ENCODE results near the gene CEP112. TPM values are rescaled to one million over a fixed set of nuclear protein-coding genes. Genes with fewer than 3 reads are reported as not detected.
"Not testable (repeated sequence)": the region's sequence is repeated elsewhere in the genome, so short reads cannot be mapped to it uniquely, and the experiment has no call there.

The CEP112 gene
- total RNA-seq, 1 donor from 2014 or later, result 8.5 TPM

DNA sequence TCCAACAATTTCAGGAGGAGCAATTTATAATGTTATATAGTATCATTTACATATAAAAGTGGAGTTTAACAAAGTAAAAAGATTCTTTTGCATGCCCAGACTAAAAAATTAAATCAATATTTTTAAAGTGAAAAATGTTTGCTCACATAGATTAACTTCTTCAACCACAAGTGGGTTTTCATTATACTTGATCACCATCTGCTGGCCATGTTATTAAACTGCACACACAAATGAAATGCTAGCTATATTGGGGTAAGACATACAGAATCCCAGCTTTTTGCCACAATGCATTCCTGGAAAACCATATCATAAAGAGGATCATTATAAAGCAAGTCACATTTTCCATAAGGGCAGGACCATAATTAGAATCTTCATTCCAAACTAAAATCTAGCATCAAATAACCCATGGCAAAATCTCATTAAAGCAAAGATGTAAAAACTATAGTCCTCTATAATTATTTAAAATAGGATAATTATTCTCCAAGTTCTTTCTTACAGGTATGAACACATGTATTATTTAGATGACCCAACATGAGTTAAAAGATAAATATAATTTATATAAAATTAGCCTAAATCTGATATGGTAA, 26.3 kb downstream of the CEP112 start:
- peak; percentile 76 to 81 for DNase-seq (ENCODE audit: low read depth in 2 of 2)

DNA sequence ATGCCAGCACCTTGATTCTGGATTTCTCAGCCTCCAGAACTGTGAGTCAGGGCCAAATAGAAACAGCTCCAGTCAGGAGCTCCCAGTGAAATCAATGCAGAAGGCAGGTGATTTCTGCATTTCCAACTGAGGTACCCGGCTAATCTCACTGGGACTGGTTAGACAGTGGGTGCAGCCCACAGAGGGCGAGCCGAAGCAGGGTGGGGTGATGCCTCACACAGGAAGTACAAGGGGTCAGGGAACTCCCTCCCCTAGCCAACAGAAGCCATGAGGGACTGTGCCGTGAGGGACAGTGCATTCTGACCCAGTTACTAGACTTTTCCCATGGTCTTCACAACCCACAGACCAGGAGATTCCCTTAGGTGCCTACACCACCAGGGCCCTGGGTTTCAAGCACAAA, 36.9 kb downstream of the CEP112 start:
- not testable (repeated sequence) for DNase-seq (ENCODE audit: low read depth in 2 of 2)

DNA sequence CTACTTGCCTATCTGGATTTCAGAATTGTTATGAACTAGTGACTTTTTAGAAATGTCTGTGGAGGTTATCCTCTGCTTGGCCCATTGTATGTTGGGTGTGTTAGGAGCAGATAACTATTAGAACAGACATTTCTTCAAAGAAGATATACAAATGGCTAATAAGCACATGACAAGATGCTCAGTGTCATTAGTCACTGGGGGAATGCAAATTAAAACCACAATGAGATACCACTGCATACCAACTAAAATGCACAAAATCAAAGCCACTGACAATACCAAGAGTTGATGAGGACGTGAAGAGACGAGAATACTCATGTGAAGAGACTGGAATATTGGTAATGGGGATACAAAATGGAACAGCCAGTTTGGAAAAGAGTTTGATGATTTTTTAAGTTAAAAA, 39.2 kb downstream of the CEP112 start:
- DNase-seq (ENCODE audit: low read depth in 2 of 2), result no peak

DNA sequence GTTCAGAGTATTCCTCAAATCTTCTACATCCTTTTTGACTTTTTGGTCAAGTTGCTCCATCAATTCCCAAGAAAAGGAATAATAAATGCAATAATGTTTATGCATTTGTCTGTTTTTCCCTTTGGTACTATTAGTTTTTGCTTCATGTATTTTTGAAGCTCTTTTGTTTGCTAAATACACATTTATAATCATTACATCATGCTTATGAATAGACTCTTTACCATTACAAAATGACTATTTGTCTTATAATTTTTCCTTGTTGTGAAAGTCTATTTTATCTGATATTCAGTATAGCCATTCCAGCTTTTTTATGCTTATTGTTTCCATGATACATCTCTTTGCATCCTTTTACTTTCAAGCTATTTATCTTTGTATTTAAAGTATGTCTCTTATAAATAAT, 41.2 kb downstream of the CEP112 start:
- no peak for DNase-seq (ENCODE audit: low read depth in 2 of 2)

DNA sequence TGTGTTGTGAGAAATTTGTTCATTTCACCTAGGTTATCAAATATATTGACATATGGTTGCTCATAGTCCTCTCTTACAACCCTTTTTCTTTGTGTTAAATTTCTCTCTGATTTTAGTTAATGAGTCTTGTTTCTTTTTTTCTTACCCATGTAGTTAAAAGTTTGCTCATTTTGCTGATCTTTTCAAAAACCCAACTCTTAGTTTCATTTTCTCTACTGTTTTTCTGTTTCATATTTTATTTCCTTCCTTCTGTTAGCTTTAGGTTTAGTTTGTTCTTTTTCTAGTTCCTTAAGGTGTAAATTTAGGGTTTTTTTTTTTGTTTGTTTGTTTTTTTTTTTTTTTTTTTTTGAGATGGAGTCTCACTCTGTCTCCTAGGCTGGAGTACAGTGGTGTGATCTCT, 42.4 kb downstream of the CEP112 start:
- no peak for DNase-seq (ENCODE audit: low read depth in 2 of 2)

DNA sequence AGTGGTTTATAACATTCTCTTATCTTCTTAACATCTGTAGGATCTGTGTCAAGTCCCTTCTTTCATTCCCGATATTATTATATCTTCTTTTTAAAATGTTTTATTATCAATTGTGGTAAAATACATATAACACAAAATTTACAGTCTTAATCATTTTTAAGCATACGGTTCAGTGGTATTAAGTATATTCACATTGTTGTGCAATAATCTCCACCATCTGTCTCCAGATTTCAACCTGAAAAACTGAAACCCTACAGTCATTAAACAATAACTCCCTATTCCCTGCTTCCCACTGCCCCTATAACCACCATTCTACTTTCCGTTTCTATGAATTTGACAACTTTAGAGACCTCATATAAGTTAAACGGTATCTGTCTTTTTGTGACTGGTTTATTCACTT, 45.5 kb downstream of the CEP112 start:
- DNase-seq (ENCODE audit: low read depth in 2 of 2), result no peak

DNA sequence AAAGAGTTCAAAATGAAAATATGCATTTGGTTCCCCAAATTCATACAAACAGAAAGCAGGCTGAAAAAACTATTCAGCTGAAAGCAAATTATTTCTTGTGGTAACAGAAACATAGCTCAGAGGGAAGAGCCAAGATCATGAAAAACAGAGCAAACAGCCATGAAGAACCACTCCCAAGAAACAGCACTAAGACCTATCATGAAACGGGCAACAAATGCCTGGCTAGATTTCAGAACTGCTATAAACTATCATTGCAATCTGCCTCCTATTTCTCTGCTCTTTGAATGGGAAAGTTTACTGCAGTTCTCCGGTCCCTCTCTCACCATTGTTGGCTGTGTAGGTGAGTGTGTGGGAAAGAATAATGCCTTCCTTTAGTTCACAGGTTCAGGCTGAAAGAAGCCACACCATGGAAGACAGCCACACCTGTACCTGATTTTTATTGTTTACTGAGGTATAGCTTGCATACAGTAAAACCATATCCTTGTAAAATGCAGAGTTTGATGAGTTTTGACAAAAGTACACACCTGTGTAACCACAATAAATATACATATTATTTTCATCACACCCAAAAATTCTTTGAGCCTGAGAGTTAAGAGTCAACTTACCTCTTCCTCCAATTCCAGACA, 48.2 kb downstream of the CEP112 start:
- DNase-seq (ENCODE audit: low read depth in 2 of 2), result no peak

DNA sequence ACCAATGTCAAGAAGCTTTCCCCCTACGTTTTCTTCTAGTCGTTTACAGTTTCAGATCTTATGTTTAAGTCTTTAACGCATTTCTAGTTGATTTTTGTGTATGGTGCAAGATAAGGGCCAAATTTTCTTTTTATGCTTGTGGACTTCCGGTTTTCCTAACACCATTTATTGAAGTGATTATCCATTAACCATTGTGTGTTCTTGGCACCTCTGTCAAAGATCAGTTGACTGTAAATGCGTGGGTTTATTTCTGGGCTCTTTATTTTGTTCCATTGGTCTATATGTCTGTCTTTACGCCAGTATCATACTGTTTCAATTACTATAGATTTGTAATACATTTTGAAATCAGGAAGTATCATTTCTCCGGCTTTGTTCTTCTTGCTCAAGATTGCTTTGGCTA, 49.5 kb downstream of the CEP112 start:
- no peak for DNase-seq (ENCODE audit: low read depth in 2 of 2)

DNA sequence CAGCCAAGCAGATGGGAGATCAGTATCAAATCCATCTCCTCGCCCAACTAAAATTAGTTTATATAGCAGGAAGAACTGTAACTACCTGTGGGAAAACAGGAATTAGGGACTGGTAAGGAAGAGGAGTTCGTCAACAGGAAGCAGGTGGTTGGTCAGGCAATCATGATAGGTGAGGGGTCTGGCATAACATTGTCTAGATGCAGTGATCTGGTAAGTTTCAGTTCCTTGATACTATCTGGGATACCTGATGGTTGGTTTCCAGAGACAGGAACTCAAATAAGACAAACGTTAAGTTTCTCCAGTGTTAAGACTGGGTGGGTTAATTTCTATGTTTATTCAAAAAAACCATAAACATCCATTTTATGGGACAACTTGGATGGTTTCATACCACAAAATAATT, 53.8 kb downstream of the CEP112 start:
- DNase-seq (ENCODE audit: low read depth in 2 of 2), result peak; percentile 3 to 14

DNA sequence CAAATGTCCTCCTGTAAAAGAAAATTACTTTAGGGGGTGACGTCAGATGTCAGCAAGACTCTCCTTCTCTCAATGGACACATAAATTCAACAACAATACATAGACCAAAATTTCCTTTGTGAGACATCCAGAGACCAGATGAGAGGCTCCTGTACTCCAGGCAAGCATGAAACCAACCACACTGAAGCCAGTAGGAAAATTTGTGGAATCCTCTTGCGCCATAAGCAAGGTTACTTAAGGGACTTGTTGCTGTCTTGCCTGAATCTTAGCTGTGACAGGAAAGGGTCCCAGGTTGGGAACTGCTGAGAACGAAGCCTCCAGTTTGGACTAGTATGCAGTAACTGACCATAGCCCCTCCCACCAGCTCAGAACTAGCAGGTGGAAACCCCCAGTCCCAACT, 56.0 kb downstream of the CEP112 start:
- no peak for DNase-seq (ENCODE audit: low read depth in 2 of 2)

DNA sequence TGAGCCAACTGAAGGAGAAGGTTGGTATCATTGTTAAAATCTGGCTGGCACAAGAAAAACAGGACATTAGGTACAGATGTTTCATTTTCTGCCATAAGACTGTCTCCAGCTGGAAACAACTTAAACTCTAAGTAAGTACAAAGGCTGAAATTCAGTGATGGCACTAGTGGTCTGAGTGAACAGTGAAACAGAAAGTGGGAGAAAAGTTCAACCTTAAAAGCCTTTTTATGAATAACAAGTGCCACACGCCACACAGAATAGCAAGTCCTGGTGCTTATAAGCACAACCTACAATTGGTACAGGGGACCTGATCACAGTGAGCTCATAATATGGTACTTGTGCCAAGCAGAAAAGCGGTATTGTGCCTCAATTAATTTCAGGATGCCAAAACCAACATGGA, 56.7 kb downstream of the CEP112 start:
- DNase-seq (ENCODE audit: low read depth in 2 of 2), result peak in 1 of 2 donors; percentile 42

DNA sequence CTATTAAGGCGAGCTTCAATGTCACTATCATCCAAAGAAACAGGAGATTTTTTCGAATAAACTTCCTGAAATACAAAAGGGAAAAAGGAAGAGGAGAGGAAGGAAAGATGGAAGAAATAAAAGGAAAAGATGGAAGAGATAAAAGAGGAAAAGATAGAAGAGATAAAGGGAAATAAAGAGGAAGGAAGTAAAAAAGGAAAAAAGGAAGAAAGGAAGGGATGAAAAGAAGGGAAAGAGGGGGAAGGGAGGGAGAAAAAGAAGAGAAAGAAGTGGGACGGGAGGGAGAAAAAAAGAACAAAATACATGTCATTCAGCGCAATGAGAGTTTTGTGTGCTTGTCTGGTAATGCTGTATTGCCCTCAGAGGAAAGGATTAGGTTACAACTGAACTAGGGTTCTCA, 62.2 kb downstream of the CEP112 start:
- DNase-seq (ENCODE audit: low read depth in 2 of 2), result no peak

DNA sequence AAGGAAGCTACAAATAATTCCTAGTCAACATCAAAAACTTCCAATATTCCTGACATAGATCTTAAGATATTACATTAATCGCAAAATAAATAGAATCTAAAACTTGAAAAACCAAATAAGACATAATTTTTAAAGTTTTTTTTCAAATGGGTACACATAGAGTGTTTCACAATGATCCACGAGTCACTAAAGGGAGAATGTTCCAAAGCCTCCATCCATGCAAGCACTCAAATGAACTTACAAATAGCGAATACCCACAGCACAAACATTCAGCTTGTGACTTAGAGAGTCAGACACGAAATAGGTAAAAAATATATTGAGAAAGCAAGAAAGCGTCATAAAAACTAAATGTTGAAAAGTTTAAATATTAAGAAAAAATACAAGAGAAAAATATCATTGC, 65.7 kb downstream of the CEP112 start:
- DNase-seq (ENCODE audit: low read depth in 2 of 2), result no peak

DNA sequence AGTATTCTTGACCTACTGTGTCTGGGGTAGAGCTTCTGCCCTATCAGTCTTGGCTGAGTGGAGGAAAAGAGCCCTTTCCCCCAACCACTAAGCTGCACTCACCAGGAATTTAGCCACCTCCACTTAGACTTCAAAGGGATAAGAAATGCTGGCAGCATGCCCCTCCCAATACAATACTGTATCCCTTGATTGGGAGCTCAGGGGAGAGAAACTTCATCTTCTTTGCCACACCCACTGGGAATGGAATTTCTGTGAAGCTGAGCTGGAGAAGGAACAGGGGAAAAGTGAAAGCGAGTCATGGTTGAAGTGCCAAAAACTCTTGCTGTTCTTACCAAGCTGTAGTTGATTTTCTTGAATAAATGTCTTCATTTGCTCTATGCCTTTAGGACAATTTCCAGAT, 68.8 kb downstream of the CEP112 start:
- DNase-seq (ENCODE audit: low read depth in 2 of 2), result peak in 1 of 2 donors; percentile 1

DNA sequence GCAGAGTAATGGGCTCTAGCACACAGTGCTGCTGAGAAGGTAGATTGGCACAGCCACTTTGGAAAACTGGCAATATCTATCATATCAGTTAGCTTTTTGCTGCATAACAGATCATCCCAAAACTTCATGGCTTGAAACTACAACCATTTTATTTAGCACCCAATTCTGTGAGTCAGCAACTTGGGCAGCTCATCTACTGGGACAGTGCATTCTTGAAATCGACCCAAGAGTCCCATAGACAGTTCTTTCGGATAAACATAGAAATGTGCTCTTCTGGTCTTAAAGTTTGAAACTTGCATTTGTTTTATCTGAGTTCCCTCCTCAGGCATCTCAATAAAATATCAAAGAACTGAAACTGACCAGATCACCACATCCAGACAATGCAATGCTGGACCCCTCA, 76.7 kb downstream of the CEP112 start:
- no peak for DNase-seq (ENCODE audit: low read depth in 2 of 2)

DNA sequence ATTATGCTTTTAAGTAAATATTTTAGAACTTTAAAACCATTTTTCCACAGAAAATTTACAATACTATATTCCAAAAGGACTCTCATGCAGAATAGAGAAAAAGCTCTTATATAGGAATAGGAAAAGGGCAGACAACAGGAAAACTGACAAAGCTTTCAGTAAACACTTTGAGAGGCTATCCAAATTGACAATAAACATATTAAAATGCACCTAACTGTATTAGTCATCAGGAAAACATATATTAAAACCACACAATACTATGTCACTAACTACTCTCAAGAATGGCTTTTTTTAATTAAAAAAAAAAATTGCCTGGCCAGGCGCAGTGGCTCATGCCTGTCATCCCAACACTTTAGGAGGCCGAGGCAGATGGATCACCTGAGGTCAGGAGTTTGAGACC, 77.3 kb downstream of the CEP112 start:
- DNase-seq (ENCODE audit: low read depth in 2 of 2), result no peak

DNA sequence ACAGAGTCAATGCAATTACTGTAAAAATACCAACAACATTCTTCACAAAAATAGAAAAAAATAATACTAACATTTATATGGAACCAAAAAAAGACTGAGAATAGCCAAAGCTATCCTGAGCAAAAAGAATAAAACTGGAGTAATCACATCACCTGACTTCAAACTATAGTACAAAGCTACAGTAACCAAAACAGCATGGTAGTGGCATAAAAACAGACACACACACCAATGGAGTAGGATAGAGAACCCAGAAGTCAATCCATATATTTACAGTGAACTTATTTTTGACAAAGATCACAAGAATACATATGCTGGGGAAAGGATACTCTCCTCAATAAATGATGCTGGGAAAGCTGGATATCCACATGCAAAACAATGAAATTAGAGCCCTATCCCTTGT, 84.2 kb downstream of the CEP112 start:
- DNase-seq (ENCODE audit: low read depth in 2 of 2), result no peak

DNA sequence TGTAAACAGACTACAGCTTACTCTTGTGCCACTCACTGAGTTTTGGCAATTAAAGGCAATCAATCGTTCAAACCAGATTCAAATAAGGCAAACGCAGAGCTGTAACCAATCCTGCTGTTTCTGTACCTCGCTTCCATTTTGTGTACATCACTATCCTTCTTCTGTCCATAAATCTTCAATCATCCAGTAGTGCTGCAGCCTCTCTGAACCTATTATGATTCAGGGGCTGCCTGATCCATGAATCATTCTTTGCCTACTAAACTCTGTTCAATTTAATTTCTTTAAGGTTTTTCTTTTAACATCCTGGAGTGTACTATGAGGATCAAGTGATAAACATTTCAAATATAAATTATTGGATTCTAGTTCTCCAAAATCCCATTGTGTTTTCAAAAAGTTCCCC, 93.9 kb downstream of the CEP112 start:
- no peak for DNase-seq (ENCODE audit: low read depth in 2 of 2)

DNA sequence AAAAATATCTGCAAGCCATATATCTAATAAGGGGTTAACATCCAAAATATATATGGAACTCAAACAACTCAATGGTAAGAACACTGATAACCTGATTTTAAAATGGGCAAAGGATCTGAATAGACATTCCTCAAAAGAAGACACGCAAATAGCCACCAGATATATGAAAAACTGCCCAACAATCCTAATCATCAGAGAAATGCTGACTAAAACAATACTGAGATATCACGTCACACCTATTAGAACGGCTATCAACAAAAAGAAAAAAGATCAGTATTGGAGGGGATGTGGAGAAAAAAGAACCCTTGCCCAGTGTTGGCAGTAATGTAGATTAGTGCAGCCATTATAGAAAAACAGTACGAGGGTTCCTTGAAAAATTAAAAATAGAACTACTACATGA, 97.2 kb downstream of the CEP112 start:
- DNase-seq (ENCODE audit: low read depth in 2 of 2), result no peak

DNA sequence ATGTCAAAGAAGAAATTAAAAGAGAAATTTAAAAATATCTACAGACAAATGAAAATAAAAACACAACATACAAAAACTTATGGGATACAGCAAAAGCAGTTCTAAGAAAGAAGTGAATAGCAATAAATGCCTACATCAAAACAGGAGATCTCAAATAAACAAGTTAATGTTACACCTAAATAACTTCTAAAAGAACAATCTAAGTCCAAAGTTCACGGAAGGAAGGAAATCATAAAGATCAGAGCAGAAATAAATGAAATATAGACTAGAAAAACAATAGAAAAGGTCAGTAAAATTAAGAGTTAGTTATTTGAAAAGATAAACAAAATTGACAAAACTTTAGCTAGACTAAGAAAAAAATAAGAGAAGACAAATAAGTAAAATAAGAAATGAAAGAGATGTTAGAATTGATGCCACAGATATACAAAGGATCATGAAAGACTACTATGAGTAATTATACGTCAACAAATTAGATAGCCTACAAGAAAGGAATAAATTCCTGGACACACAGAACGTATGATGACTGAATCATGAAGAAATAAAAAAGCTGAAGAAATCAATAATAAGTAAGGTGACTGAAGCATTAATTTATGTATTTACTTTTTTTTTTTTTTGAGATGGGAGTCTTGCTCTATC, 100.4 kb downstream of the CEP112 start:
- DNase-seq (ENCODE audit: low read depth in 2 of 2), result no peak

DNA sequence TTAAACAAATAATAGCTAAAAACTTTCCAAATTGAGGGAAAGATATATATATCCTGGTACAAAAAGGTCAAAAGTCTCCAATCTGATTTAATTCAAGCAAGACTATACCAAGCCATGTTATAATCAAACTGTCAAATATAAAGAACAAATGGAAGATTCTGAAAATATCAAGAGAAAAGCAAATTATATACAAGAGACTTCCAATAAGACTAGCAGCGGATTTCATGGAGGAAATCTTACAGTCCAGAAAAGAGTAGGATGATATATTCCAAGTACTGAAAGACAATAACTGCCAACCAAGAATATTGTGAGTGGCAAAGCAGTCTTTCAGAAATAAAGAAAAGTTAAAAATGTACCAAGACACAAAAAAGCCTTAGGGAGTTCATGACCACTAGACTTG, 102.2 kb downstream of the CEP112 start:
- no peak for DNase-seq (ENCODE audit: low read depth in 2 of 2)

DNA sequence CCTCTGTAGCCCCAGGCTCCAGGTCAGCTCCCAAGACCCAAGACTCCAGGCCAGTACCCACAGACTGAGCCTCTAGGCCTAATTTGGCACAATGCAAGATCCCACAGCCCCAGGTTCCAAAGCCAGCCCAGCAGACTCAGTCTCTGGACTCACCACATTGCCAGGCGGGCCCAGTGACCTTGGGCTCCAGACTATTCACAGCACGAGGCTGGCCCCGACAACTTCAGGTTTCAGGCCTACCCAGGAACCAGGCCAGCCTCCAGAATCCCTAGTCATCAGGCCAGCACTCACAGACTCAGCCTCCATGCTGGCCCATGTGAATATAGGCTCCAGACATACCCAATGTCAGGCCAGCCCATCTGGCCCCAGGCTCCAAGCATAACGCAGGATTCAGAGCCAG, 103.8 kb downstream of the CEP112 start:
- no peak for DNase-seq (ENCODE audit: low read depth in 2 of 2)

DNA sequence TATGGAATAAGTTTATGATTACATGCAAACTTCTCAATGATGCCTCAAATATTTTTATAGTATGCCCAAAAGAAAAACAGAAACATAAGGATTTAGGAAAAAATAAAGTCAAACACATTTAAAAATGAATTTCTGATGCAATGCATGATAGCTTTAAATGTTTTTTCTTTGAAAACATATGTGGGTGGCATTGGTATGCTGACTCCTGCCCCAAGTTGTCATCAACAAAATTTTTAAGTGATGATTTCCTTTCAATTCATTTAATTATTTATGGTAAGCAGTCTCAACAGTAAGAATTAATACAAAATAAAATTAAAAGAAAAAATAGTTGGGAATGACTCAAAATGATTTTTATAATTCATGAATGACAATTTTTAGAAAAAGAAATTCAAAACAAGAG, 104.9 kb downstream of the CEP112 start:
- DNase-seq (ENCODE audit: low read depth in 2 of 2), result no peak
